Activated CD4-positive, CD25-positive, alpha-beta regulatory T cell (primary cell): Measurements from ENCODE around the gene KRT7.
"Not testable (repeated sequence)": the region's sequence is repeated elsewhere in the genome, so short reads cannot be mapped to it uniquely, and the experiment has no call there.

ENCODE experiments used
- DNase-seq, 4 experiments: peaks; one replicate each; lab custom pipeline; 2025; lab: John Stamatoyannopoulos, UW

KRT7 gene

GRCh38 chr12:52255926-52256583 lies 23.0 kb downstream of the KRT7 start:
- DNase-seq: no peak

- no peak for DNase-seq
Observed at GRCh38 chr12:52256584-52256935, 23.5 kb downstream of the KRT7 start.

- no peak for DNase-seq
Observed at GRCh38 chr12:52257074-52257551, 24.1 kb downstream of the KRT7 start.

- DNase-seq: not testable (repeated sequence)
Observed at GRCh38 chr12:52257922-52258321, 24.9 kb downstream of the KRT7 start.

- no peak for DNase-seq
Observed at GRCh38 chr12:52258335-52258901, 25.4 kb downstream of the KRT7 start.

GRCh38 chr12:52259657-52260243 lies 26.7 kb downstream of the KRT7 start:
- no peak for DNase-seq

- no peak for DNase-seq
Observed at GRCh38 chr12:52260361-52261207, 27.5 kb downstream of the KRT7 start.

GRCh38 chr12:52261208-52261484 lies 28.1 kb downstream of the KRT7 start:
- no peak for DNase-seq

GRCh38 chr12:52262286-52262685 lies 29.2 kb downstream of the KRT7 start:
- no peak for DNase-seq

GRCh38 chr12:52263761-52264434 lies 30.9 kb downstream of the KRT7 start:
- DNase-seq: no peak

- no peak for DNase-seq
Observed at GRCh38 chr12:52264435-52264825, 31.4 kb downstream of the KRT7 start.

GRCh38 chr12:52266514-52266913 lies 33.5 kb downstream of the KRT7 start:
- DNase-seq: no peak

- no peak for DNase-seq
Observed at GRCh38 chr12:52267266-52267665, 34.2 kb downstream of the KRT7 start.

GRCh38 chr12:52267699-52268098 lies 34.7 kb downstream of the KRT7 start:
- DNase-seq: no peak

- DNase-seq: no peak
Observed at GRCh38 chr12:52268212-52268611, 35.2 kb downstream of the KRT7 start.

GRCh38 chr12:52270541-52271070 lies 37.6 kb downstream of the KRT7 start:
- no peak for DNase-seq

GRCh38 chr12:52271158-52271557 lies 38.1 kb downstream of the KRT7 start:
- DNase-seq: no peak

- DNase-seq: no peak
Observed at GRCh38 chr12:52274521-52275120, 41.6 kb downstream of the KRT7 start, which contains the start of gene KRT86. KRT86 (plus strand) TSS chr12:52274645; CDS start chr12:52301917, 27,272 bp downstream.

- DNase-seq: no peak
Observed at GRCh38 chr12:52275686-52276085, 42.6 kb downstream of the KRT7 start.

- no peak for DNase-seq
Observed at GRCh38 chr12:52277486-52278245, 44.6 kb downstream of the KRT7 start.
